Left lobe of liver (tissue), 2 donors: ENCODE data around the gene C1GALT1. TPM values are rescaled to one million over a fixed set of nuclear protein-coding genes. Genes with fewer than 3 reads are reported as not detected.
"Not testable (repeated sequence)": the region's sequence is repeated elsewhere in the genome, so short reads cannot be mapped to it uniquely, and the experiment has no call there.

ENCODE experiments used
- ATAC-seq: fragments of 200-7000 bp; cut with Tn5 transposase; one replicate; pipeline ENCODE4 v1.9.1; 2020; ENCODE audit warnings: mild to moderate bottlenecking, moderate library complexity
- DNase-seq: peaks from one replicate; pipeline ENCODE4 v3.0.0-alpha.2; 2020; ENCODE audit warnings: low spot score
- total RNA-seq: library from RNA; stranded (reverse); gene quantifications from one replicate; pipeline ENCODE4 v1.2.1, GENCODE V29; 2021
- donor health status: DM: no; HTN: no; CAD: no; lungs with moderate emphysema.
- donor health status: DM: no; HTN: yes; CAD: no.

Gene C1GALT1
- total RNA-seq, result 13.2 TPM

GRCh38 chr7:7182156-7183060 is at the start of gene C1GALT1:
C1GALT1 (plus strand) TSS chr7:7182544; CDS start chr7:7234320, 51,776 bp downstream.
- peak; percentile 89 for ATAC-seq
- peak; percentile 98 for DNase-seq

- DNase-seq, result no peak
- no peak for ATAC-seq
Measured at GRCh38 chr7:7134046-7134445, 48.3 kb upstream of the C1GALT1 start.

- no peak for ATAC-seq
- no peak for DNase-seq
Measured at GRCh38 chr7:7135074-7135473, 47.3 kb upstream of the C1GALT1 start.

GRCh38 chr7:7135924-7136323 is 46.4 kb upstream of the C1GALT1 start:
- not testable (repeated sequence) for DNase-seq, ATAC-seq

- DNase-seq, result no peak
- ATAC-seq, result peak; percentile 49
Measured at GRCh38 chr7:7136466-7137381, 45.6 kb upstream of the C1GALT1 start.

- DNase-seq, result no peak
- ATAC-seq, result no peak
Measured at GRCh38 chr7:7138897-7139296, 43.4 kb upstream of the C1GALT1 start.

GRCh38 chr7:7143404-7143803 is 38.9 kb upstream of the C1GALT1 start:
- ATAC-seq, result not testable (repeated sequence)

GRCh38 chr7:7145151-7145550 is 37.2 kb upstream of the C1GALT1 start:
- not testable (repeated sequence) for ATAC-seq

More at GRCh38 chr7:7143404-7143803, 38.9 kb upstream of the C1GALT1 start:
- DNase-seq, result not testable (repeated sequence)

GRCh38 chr7:7146837-7147236 is 35.5 kb upstream of the C1GALT1 start:
- DNase-seq, result no peak
- ATAC-seq, result no peak

More at GRCh38 chr7:7145151-7145550, 37.2 kb upstream of the C1GALT1 start:
- DNase-seq, result not testable (repeated sequence)

- ATAC-seq (no peak), DNase-seq (no peak)
Measured at GRCh38 chr7:7148798-7149481, 33.4 kb upstream of the C1GALT1 start.

- no peak for ATAC-seq
- DNase-seq, result no peak
Measured at GRCh38 chr7:7151285-7151684, 31.1 kb upstream of the C1GALT1 start.

- DNase-seq, result no peak
- ATAC-seq, result no peak
Measured at GRCh38 chr7:7151865-7152264, 30.5 kb upstream of the C1GALT1 start.

GRCh38 chr7:7152315-7152714 is 30.0 kb upstream of the C1GALT1 start:
- no peak for ATAC-seq

GRCh38 chr7:7154355-7154754 is 28.0 kb upstream of the C1GALT1 start:
- not testable (repeated sequence) for DNase-seq, ATAC-seq

More at GRCh38 chr7:7152315-7152714, 30.0 kb upstream of the C1GALT1 start:
- no peak for DNase-seq

- no peak for DNase-seq
- no peak for ATAC-seq
Measured at GRCh38 chr7:7156663-7157062, 25.7 kb upstream of the C1GALT1 start.

- ATAC-seq (no peak), DNase-seq (no peak)
Measured at GRCh38 chr7:7157177-7157886, 25.0 kb upstream of the C1GALT1 start.

GRCh38 chr7:7157887-7158271 is 24.5 kb upstream of the C1GALT1 start:
- no peak for DNase-seq
- ATAC-seq, result no peak

GRCh38 chr7:7159063-7159658 is 23.2 kb upstream of the C1GALT1 start:
- ATAC-seq (no peak), DNase-seq (no peak)

GRCh38 chr7:7164591-7164990 is 17.8 kb upstream of the C1GALT1 start:
- no peak for DNase-seq
- ATAC-seq, result no peak

GRCh38 chr7:7165372-7165771 is 17.0 kb upstream of the C1GALT1 start:
- ATAC-seq, result no peak
- no peak for DNase-seq
